Trophoblast cell (in vitro differentiated cells and primary cell): Measurements from ENCODE around the gene MYO7A.

Source experiments
- DNase-seq, 2 donors: peaks; one replicate each; pipeline ENCODE4 v3.0.0-alpha.2; 2016
- H2AFZ ChIP-seq: 2 replicates; pipeline ENCODE4 v1.6.1; 2013; ENCODE audit warnings: low read length, moderate library complexity, mild to moderate bottlenecking; ENCODE audit not compliant: insufficient read depth, poor library complexity
- H2AK5ac ChIP-seq: 2 replicates; pipeline ENCODE4 v1.6.1; 2013; ENCODE audit warnings: mild to moderate bottlenecking, low read length
- H2BK120ac ChIP-seq: 2 replicates; pipeline ENCODE4 v1.6.1; 2013; ENCODE audit warnings: low read length, mild to moderate bottlenecking, moderate library complexity; ENCODE audit not compliant: insufficient read depth, poor library complexity
- H2BK12ac ChIP-seq: 2 replicates; pipeline ENCODE4 v1.6.1; 2013; ENCODE audit warnings: mild to moderate bottlenecking, low read length, moderate library complexity
- H2BK5ac ChIP-seq: 2 replicates; pipeline ENCODE4 v1.6.1; 2013; ENCODE audit warnings: low read length, low read depth, moderate library complexity, mild to moderate bottlenecking; ENCODE audit not compliant: poor library complexity
- H3K14ac ChIP-seq: 2 replicates; pipeline ENCODE4 v1.6.1; 2013; ENCODE audit warnings: mild to moderate bottlenecking, low read length
- H3K18ac ChIP-seq: 2 replicates; pipeline ENCODE4 v1.6.1; 2013; ENCODE audit warnings: mild to moderate bottlenecking, low read length
- H3K23ac ChIP-seq: 2 replicates; pipeline ENCODE4 v1.6.1; 2013; ENCODE audit warnings: low read length
- H3K27ac ChIP-seq: 2 replicates; pipeline ENCODE4 v1.5.1; 2013; ENCODE audit warnings: low read depth, mild to moderate bottlenecking, inconsistent platforms, low read length, moderate library complexity
- H3K27me3 ChIP-seq: 2 replicates; pipeline ENCODE4 v1.6.1; 2013; ENCODE audit warnings: inconsistent platforms, mild to moderate bottlenecking, low read length, moderate library complexity; ENCODE audit not compliant: insufficient read depth
- H3K36me3 ChIP-seq, 2 experiments: 1 replicate in 1 of 2; 2 replicates in 1 of 2; pipeline ENCODE4 v1.6.1; 2013; ENCODE audit warnings: low read length in 2 of 2, mild to moderate bottlenecking in 2 of 2, moderate library complexity in 1 of 2; ENCODE audit not compliant: insufficient read depth in 2 of 2, control insufficient read depth in 1 of 2
- H3K4ac ChIP-seq: 2 replicates; pipeline ENCODE4 v1.6.1; 2013; ENCODE audit warnings: low read depth, mild to moderate bottlenecking, low read length, moderate library complexity
- H3K4me1 ChIP-seq, 2 experiments: 1 replicate in 1 of 2; 2 replicates in 1 of 2; pipeline ENCODE4 v1.6.1; 2013; ENCODE audit warnings: low read length in 2 of 2, mild to moderate bottlenecking in 2 of 2, moderate library complexity in 1 of 2; ENCODE audit not compliant: insufficient read depth in 2 of 2, control insufficient read depth in 1 of 2
- H3K4me2 ChIP-seq: 2 replicates; pipeline ENCODE4 v1.6.1; 2013; ENCODE audit warnings: inconsistent platforms, mild to moderate bottlenecking, low read length, moderate library complexity
- H3K4me3 ChIP-seq: 2 replicates; pipeline ENCODE4 v1.5.1; 2013; ENCODE audit warnings: mild to moderate bottlenecking, low read depth, low read length, inconsistent platforms
- H3K79me1 ChIP-seq: one replicate; pipeline ENCODE4 v1.6.1; 2013; ENCODE audit warnings: low read length
- H3K79me2 ChIP-seq: 2 replicates; pipeline ENCODE4 v1.6.1; 2013; ENCODE audit warnings: low read length, mild to moderate bottlenecking; ENCODE audit not compliant: control insufficient read depth, insufficient read depth, poor library complexity
- H3K9ac ChIP-seq: 2 replicates; pipeline ENCODE4 v1.6.1; 2013; ENCODE audit warnings: mild to moderate bottlenecking, low read length
- H3K9me3 ChIP-seq: 2 replicates; pipeline ENCODE4 v1.6.1; 2013; ENCODE audit warnings: low read depth, mild to moderate bottlenecking, control low read depth, inconsistent platforms, low read length; ENCODE audit not compliant: insufficient read depth
- H4K12ac ChIP-seq: 2 replicates; pipeline ENCODE4 v1.6.1; 2013; ENCODE audit warnings: low read depth, mild to moderate bottlenecking, low read length, moderate library complexity
- H4K8ac ChIP-seq: 2 replicates; pipeline ENCODE4 v1.6.1; 2013; ENCODE audit warnings: low read depth, mild to moderate bottlenecking, low read length, moderate library complexity
- H4K91ac ChIP-seq: one replicate; pipeline ENCODE4 v1.6.1; 2013; ENCODE audit warnings: low read depth, mild to moderate bottlenecking, low read length, moderate library complexity
- WGBS: extraction: QIAGEN DNeasy Blood & Tissue Kit; methylation state at CpG from one replicate; pipeline ENCODE4 v1.1.7; 2013; ENCODE audit warnings: missing lambda C conversion rate; ENCODE audit not compliant: insufficient read length, insufficient coverage; ENCODE audit errors: extremely low coverage; 5-methylcytosine and 5-hydroxymethylcytosine counted together

MYO7A gene

DNA sequence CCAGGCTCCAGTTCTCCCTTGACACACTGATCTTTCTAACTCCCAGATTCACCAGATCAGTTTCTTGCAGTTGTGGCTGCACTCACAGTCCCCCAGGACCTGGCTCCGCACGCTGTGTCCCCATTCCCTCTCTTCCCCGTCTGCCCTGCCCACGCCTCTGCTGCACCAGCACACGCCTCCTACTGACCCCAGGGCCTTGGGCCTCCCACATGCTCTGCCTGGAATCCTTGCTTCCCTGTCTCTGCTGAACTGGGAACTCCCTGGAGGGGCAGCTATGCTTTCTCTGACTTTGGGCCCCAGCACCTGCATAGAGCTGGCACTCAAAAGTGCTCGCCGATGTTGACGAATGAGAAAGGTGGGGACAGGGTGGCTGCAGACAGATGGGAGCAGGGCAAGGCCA, 68.9 kb downstream of the MYO7A start:
- H2BK5ac ChIP-seq, result no peak overlapping the region
- H2AFZ ChIP-seq, result no peak overlapping the region
- H4K8ac ChIP-seq, result no peak overlapping the region
- H3K79me1 ChIP-seq, result no peaks in the 10 kb centered on the region
- H3K14ac ChIP-seq, result no peak overlapping the region
- DNase-seq, result no peak
- H3K23ac ChIP-seq, result no peak overlapping the region
- no peak overlapping the region for H3K4me2 ChIP-seq
- no peak overlapping the region for H4K91ac ChIP-seq
- no peak overlapping the region for H3K4me3 ChIP-seq
- H3K18ac ChIP-seq, result no peak overlapping the region
- no peak overlapping the region for H2BK120ac ChIP-seq
- no peak overlapping the region for H3K27ac ChIP-seq
- no peaks in the 10 kb centered on the region for H3K79me2 ChIP-seq
- no peaks in the 10 kb centered on the region for H3K27me3 ChIP-seq
- no peaks in the 10 kb centered on the region for H3K4me1 ChIP-seq
- H2BK12ac ChIP-seq, result no peak overlapping the region
- no peak overlapping the region for H4K12ac ChIP-seq
- no peak overlapping the region for H2AK5ac ChIP-seq
- no CpG with 5 or more reads among the region's 8 CpGs for WGBS
- no peak overlapping the region for H3K9ac ChIP-seq
- H3K36me3 ChIP-seq, result no peaks in the 10 kb centered on the region
- H3K4ac ChIP-seq, result no peak overlapping the region
- H3K9me3 ChIP-seq, result peaks cover 2% of the 10 kb centered on the region

DNA sequence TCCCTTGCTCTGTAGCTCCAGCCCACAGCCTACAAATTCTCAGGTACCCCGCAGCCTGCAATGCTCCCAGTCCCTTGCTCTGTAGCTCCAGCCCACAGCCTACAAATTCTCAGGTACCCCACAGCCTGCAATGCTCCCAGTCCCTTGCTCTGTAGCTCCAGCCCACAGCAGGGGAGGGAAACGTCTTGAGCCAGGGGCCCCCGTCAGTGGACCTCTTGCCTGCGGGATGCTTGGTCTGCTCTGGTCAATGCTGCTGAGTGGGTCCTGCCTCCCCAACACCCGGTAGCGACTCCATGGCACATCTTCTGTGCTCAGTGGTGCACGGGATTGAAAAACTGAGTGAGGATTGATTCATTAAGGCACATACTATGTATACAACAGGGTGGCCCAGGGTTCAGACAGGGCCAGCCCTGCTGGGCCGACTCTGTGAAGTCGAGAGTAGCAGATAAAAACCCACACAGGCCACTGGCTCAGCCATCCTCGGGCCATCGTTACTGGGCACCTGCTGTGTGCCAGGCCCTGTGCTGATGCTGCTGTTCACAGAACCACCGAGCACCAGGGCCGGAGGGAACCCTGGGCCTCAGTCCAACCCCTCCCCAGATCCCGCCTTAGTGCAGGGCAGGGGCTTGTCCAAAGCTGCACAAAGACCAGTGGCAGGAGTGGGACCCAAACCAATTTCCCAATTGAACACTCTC, 69.7 kb downstream of the MYO7A start:
- H2BK12ac ChIP-seq, result no peak overlapping the region
- H3K27ac ChIP-seq, result no peak overlapping the region
- H3K27me3 ChIP-seq, result no peaks in the 10 kb centered on the region

DNA sequence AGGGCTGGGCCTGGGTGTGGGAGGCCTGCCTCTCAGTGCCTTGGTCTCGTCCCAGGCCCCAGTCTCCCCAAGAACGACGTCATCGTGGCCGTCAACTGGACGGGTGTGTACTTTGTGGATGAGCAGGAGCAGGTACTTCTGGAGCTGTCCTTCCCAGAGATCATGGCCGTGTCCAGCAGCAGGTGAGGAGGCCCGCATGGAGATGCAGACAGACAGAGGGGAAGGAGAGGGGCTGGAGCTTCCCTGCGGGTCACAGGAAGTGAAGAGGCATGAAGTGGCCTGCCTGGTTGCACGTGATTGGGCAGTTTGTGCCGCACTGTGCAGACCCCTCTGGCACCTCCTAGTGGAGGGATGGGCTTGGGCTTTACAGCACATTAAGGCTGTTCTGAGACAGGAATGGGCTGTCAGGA, 70.4 kb downstream of the MYO7A start:
- WGBS, result no CpG with 5 or more reads among the region's 11 CpGs
- no peaks in the 10 kb centered on the region for H3K4me1 ChIP-seq
- no peaks in the 10 kb centered on the region for H3K27me3 ChIP-seq

More for the DNA sequence above, 69.7 kb downstream of the MYO7A start:
- no peak overlapping the region for H3K4me3 ChIP-seq
- H4K12ac ChIP-seq, result no peak overlapping the region
- no peaks in the 10 kb centered on the region for H3K36me3 ChIP-seq
- H3K9ac ChIP-seq, result no peak overlapping the region
- no peaks in the 10 kb centered on the region for H3K9me3 ChIP-seq
- H3K18ac ChIP-seq, result no peak overlapping the region
- no peak for DNase-seq
- H2BK120ac ChIP-seq, result no peak overlapping the region
- H4K91ac ChIP-seq, result no peak overlapping the region
- no CpG with 5 or more reads among the region's 14 CpGs for WGBS
- no peak overlapping the region for H2AFZ ChIP-seq
- H3K23ac ChIP-seq, result no peak overlapping the region
- no peak overlapping the region for H3K14ac ChIP-seq
- no peak overlapping the region for H2BK5ac ChIP-seq
- no peak overlapping the region for H4K8ac ChIP-seq
- H2AK5ac ChIP-seq, result no peak overlapping the region
- H3K4me2 ChIP-seq, result no peak overlapping the region
- no peaks in the 10 kb centered on the region for H3K79me2 ChIP-seq
- H3K4me1 ChIP-seq, result no peaks in the 10 kb centered on the region
- H3K4ac ChIP-seq, result no peak overlapping the region
- no peaks in the 10 kb centered on the region for H3K79me1 ChIP-seq

DNA sequence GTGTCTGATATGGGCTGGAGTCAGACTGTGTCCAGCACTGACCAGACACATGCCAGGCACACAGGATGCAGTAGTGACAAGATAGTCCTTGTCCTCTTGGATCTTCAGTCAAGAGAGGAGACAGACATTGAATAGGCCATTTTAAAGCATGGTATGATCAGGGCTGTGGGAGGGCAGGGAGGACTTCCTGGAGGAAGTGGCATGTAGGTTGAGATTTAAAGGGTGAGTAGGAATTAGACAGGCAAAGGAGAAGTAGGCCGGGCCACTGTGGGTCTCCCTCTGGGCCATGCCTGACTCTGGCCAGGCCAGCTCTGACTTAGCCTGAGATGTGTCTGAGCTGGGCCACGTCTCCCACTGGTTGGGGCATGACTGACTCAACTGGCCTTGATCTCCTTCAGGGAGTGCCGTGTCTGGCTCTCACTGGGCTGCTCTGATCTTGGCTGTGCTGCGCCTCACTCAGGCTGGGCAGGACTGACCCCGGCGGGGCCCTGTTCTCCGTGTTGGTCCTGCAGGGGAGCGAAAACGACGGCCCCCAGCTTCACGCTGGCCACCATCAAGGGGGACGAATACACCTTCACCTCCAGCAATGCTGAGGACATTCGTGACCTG, 71.2 kb downstream of the MYO7A start:
- Histone ChIP-seq H4K8ac (no peak overlapping the region), H2BK120ac (no peak overlapping the region), H2AFZ (no peak overlapping the region), H3K36me3 (no peaks in the 10 kb centered on the region), H3K14ac (no peak overlapping the region), H2BK5ac (no peak overlapping the region), H4K91ac (no peak overlapping the region), H2AK5ac (no peak overlapping the region), H3K9me3 (no peaks in the 10 kb centered on the region), H3K79me2 (no peaks in the 10 kb centered on the region), H3K4ac (no peak overlapping the region), H2BK12ac (no peak overlapping the region), H3K4me3 (no peak overlapping the region), H3K27ac (no peak overlapping the region), H3K4me2 (no peak overlapping the region), H3K18ac (no peak overlapping the region), H3K27me3 (no peaks in the 10 kb centered on the region), H3K23ac (no peak overlapping the region), H3K9ac (no peak overlapping the region), H3K4me1 (no peaks in the 10 kb centered on the region), H4K12ac (no peak overlapping the region), H3K79me1 (no peaks in the 10 kb centered on the region)
- WGBS, result no CpG with 5 or more reads among the region's 13 CpGs
- DNase-seq, result no peak

More for the DNA sequence above, 70.4 kb downstream of the MYO7A start:
- H3K4me3 ChIP-seq, result no peak overlapping the region
- H2BK5ac ChIP-seq, result no peak overlapping the region
- no peak overlapping the region for H3K4me2 ChIP-seq
- H3K36me3 ChIP-seq, result no peaks in the 10 kb centered on the region
- H3K18ac ChIP-seq, result no peak overlapping the region
- H3K14ac ChIP-seq, result no peak overlapping the region
- DNase-seq, result peak; percentile 35 to 45
- no peak overlapping the region for H2AK5ac ChIP-seq
- no peak overlapping the region for H3K4ac ChIP-seq
- no peak overlapping the region for H3K9ac ChIP-seq
- no peaks in the 10 kb centered on the region for H3K9me3 ChIP-seq
- H4K12ac ChIP-seq, result no peak overlapping the region
- H3K27ac ChIP-seq, result no peak overlapping the region
- no peaks in the 10 kb centered on the region for H3K79me1 ChIP-seq
- no peak overlapping the region for H3K23ac ChIP-seq
- no peak overlapping the region for H2AFZ ChIP-seq
- no peak overlapping the region for H4K91ac ChIP-seq
- no peaks in the 10 kb centered on the region for H3K79me2 ChIP-seq
- no peak overlapping the region for H2BK12ac ChIP-seq
- H2BK120ac ChIP-seq, result no peak overlapping the region
- no peak overlapping the region for H4K8ac ChIP-seq
